HepG2 (cell line): Measurements from ENCODE around the gene UBE2QL1. TPM values are rescaled to one million over a fixed set of nuclear protein-coding genes. Genes with fewer than 3 reads are reported as not detected.

Experiments
- RARG ChIP-seq: sonication (generic); formaldehyde crosslinking; IDR thresholded peaks from 2 replicates; pipeline ENCODE4 v1.4.0; 2020; ENCODE audit warnings: low read depth, mild to moderate bottlenecking, missing genetic modification reagents
- ZNF34 ChIP-seq: sonication (generic); formaldehyde crosslinking; IDR thresholded peaks from 2 replicates; pipeline ENCODE4 v1.4.0; 2020; ENCODE audit warnings: mild to moderate bottlenecking, missing genetic modification reagents, borderline replicate concordance
- ZNF609 ChIP-seq: sonication (generic); formaldehyde crosslinking; IDR thresholded peaks from 2 replicates; pipeline ENCODE4 v1.4.0; 2020; ENCODE audit warnings: mild to moderate bottlenecking, missing genetic modification reagents, borderline replicate concordance
- polyA plus RNA-seq, 8 experiments: library from polyadenylated mRNA; depleted of rRNA in 3 of 8; stranded (reverse) in 7 of 8; unstranded in 1 of 8; fragments of >200 nt; fragmentation: Illumina TruSeq in 4 of 8; extraction: Trizol in 4 of 8; gene quantifications; 2 replicates each; pipeline versions ENCODE4 v1.2.1 to v1.2.3, GENCODE V29; 2011 to 2016; ENCODE audit warnings: low read depth in 4 of 8, missing spikeins in 1 of 8, mixed read lengths in 1 of 8; ENCODE audit not compliant: insufficient read depth in 1 of 8
- total RNA-seq, 5 experiments: library from RNA; depleted of rRNA; stranded (reverse); fragments of >200 nt; fragmentation: Illumina TruSeq; extraction: Trizol; gene quantifications; 2 replicates each; pipeline ENCODE4 v1.2.3, GENCODE V29; 2016; ENCODE audit warnings: low read depth in 1 of 5
- TF ChIP-seq, protein P1 (sequence below): sonication (generic); formaldehyde crosslinking; IDR thresholded peaks from 2 replicates; pipeline ENCODE4 v1.4.0; 2020; ENCODE audit warnings: missing genetic modification reagents
- TF ChIP-seq, protein P2 (sequence below): IDR thresholded peaks from 2 replicates; pipeline ENCODE4 v1.6.1; 2012; ENCODE audit warnings: low read depth, low read length, improper control_type of control experiment

The UBE2QL1 gene
- total and polyA plus RNA-seq, 2 of the 13 experiments (the other 11 are each of a cell fraction or from before 2014, with no cell fraction given) = not detected

- TF ChIP-seq, protein P1, sequence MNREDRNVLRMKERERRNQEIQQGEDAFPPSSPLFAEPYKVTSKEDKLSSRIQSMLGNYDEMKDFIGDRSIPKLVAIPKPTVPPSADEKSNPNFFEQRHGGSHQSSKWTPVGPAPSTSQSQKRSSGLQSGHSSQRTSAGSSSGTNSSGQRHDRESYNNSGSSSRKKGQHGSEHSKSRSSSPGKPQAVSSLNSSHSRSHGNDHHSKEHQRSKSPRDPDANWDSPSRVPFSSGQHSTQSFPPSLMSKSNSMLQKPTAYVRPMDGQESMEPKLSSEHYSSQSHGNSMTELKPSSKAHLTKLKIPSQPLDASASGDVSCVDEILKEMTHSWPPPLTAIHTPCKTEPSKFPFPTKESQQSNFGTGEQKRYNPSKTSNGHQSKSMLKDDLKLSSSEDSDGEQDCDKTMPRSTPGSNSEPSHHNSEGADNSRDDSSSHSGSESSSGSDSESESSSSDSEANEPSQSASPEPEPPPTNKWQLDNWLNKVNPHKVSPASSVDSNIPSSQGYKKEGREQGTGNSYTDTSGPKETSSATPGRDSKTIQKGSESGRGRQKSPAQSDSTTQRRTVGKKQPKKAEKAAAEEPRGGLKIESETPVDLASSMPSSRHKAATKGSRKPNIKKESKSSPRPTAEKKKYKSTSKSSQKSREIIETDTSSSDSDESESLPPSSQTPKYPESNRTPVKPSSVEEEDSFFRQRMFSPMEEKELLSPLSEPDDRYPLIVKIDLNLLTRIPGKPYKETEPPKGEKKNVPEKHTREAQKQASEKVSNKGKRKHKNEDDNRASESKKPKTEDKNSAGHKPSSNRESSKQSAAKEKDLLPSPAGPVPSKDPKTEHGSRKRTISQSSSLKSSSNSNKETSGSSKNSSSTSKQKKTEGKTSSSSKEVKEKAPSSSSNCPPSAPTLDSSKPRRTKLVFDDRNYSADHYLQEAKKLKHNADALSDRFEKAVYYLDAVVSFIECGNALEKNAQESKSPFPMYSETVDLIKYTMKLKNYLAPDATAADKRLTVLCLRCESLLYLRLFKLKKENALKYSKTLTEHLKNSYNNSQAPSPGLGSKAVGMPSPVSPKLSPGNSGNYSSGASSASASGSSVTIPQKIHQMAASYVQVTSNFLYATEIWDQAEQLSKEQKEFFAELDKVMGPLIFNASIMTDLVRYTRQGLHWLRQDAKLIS (CRISPR knock-in tag) = no peak
- no peak for TF ChIP-seq ZNF609 (CRISPR knock-in tag)
- TF ChIP-seq, protein P2, sequence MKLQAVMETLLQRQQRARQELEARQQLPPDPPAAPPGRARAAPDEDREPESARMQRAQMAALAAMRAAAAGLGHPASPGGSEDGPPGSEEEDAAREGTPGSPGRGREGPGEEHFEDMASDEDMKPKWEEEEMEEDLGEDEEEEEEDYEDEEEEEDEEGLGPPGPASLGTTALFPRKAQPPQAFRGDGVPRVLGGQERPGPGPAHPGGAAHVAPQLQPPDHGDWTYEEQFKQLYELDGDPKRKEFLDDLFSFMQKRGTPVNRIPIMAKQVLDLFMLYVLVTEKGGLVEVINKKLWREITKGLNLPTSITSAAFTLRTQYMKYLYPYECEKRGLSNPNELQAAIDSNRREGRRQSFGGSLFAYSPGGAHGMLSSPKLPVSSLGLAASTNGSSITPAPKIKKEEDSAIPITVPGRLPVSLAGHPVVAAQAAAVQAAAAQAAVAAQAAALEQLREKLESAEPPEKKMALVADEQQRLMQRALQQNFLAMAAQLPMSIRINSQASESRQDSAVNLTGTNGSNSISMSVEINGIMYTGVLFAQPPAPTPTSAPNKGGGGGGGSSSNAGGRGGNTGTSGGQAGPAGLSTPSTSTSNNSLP = no peak
- no peak for TF ChIP-seq ZNF34 (CRISPR knock-in tag)
- TF ChIP-seq RARG = no peak
Observed at GRCh38 chr5:6458833-6459232, 10.2 kb downstream of the UBE2QL1 start (continued).
